D721Med (cell line): ENCODE results near the gene ROR2.

ENCODE experiments used
- DNase-seq: peaks from one replicate; pipeline ENCODE4 v3.0.0; 2011; ENCODE audit warnings: low spot score; ENCODE audit not compliant: insufficient read length
- FAIRE-seq: peaks from 2 replicates; lab custom pipeline; 2011; peaks lifted over from hg19 to GRCh38; lab: Jason Lieb, UNC
- CTCF ChIP-seq: IDR thresholded peaks from 2 replicates; pipeline ENCODE4 v1.5.1; 2012; ENCODE audit warnings: mild to moderate bottlenecking, control low read depth; ENCODE audit not compliant: insufficient read depth; ENCODE audit errors: missing control alignments

Gene ROR2

GRCh38 chr9:91812191-91812590 is 137.8 kb downstream of the ROR2 start:
- DNase-seq (no peak), FAIRE-seq (no peak)
- TF ChIP-seq CTCF = no peak

GRCh38 chr9:91811024-91811909 is 138.8 kb downstream of the ROR2 start:
- DNase-seq (no peak), FAIRE-seq (no peak)
- no peak for TF ChIP-seq CTCF

DNA sequence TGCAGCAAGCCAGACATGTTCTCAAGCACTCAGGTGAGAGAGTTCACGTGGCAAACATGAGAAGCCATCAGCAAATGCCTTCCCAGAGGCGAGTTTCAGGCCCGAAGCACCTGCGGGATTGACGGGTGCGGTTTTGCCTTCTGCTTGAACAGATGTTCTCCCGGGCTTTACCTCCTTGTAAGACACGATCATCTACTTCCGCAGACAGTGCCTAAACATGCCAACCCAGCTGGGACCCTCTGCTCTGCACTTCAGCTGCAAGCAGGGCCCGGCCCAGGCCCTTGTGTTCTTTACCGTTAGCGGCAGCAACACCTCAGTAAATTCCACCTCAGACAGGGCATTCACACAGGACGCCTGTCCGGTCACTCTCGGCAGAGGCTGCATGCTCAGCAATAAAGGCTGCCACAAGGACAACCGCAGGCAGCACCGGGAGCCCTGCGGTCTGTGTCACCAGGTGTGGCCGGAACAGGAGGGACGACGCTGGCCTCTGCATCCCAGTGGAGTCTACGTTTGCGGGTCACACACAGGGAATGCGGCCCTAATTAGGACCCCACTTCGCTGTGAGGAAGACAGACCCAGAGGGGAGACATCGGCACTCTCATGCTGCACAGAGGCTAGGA is 139.6 kb downstream of the ROR2 start:
- FAIRE-seq (no peak), DNase-seq (no peak)
- TF ChIP-seq CTCF = no peak

DNA sequence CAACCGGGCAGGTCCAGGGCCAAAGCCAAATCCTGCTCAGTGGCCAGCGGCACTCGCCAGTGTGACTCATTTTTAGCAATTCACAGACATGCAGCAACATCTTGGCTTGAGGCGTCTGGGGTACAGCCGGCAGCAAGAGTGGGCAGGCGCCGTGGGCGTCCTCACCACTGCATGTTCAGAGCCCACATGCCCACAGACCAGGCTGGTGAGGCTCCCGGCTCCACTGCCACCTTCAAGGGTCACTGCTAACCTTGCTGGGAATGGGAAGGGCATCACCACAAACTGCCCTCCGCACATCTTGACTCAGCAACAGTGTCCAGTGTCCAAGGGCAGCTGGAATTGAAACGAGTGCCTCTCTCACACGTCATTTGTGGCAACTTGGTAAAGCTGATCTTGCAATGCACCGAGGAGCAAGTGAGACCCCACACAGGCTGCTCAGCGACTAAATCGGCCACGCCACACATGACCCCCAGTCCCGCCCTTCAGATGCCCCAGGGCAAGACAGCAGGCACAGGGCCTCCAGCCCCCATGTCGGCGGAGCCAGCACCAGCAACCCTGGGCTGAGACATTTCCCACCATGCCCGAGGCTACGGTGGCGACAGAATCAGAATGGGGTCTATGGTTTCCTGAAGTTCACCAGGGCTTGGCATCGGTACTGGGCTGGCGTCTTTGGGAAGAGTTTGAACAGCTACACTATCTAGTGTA is 140.3 kb downstream of the ROR2 start:
- no peak for DNase-seq
- FAIRE-seq = no peak
- no peak for TF ChIP-seq CTCF

DNA sequence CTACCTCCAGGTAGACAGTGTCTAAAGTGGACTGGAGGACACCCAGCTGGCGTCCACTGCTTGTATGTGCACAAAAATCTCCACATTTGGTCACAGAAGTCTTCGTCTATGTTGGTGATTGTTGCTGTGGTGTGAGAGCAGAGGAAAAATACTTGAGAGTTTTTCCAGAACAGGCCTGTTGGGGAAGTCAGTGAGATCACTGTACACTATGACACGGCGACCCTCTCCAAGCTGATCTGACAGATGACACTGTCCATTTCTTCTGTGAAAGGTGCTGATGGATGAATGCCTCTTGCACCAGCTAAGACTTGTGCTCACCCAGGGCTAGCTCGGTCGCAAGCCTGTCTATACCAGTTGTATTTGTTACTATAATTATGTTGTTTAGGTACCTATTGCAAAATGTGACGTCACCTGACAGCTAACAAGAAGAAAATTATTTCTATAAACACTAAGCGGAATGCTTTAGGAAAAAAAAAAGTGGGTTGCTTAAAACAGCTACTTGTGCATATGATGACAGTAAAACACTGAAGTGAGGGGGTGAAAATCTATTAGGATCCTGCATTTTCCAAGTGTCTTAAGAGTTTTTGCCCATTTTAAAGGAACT is 142.3 kb downstream of the ROR2 start:
- TF ChIP-seq CTCF = no peak
- DNase-seq (no peak), FAIRE-seq (no peak)

DNA sequence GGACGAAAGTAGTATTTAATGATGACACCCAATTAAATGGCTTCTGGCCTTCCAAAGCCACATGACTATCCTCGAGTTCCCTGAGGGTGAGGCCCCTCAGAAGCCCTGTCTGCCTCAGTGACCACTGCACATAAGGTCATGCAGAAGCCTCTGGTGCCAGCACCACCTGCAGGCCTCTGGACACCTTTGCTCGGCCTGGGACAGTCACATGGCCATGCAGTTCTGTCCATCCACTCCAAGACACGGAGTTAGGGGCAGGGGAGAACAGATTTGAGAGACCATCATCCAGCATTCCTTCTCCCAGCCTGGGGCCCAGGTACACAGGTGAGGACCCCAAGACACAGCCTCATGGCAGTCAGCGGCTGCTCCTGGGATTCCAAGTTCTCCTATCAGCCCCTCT is 145.0 kb downstream of the ROR2 start:
- no peak for DNase-seq
- TF ChIP-seq CTCF = no peak
- no peak for FAIRE-seq
